ENCODE results near the gene UBAC2.

DNA sequence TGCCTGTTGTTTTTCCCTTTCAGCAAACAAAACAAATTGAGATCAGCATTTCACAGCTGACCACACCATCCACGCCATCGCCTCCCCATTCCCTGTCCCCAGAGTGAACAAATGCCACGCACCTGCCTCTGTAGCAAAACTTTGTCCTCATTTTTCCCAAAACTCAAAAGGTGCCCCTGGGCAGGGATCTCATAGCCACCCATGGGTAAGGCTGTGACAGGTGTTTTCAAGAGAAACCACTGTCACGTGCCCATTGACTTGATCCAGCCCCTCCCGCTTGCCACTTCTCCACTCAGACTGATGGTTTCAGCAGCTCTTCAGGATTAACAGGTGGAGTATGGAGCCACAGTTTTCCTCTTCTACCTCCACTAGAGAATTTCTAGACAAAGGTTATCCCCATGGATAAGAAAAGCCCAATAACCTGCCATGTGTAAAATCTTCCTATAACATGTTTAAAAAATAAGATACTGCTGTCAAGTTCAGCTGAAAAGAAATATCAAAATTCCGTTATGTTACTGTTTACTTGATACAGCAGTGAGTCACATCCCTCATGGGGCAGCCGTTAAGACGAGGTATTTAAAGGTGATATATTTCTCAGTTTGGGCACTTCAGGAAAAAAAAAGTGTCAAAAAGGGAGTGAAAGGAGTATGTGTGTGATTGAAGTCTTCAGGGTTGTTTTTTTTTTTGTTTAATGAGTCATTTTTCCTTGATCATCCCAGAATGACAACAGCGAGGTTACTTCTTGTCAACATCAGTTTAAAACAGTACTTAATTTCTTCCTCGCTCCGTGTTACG lies 170.0 kb downstream of the UBAC2 start:
- TF ChIP-seq, protein P1, sequence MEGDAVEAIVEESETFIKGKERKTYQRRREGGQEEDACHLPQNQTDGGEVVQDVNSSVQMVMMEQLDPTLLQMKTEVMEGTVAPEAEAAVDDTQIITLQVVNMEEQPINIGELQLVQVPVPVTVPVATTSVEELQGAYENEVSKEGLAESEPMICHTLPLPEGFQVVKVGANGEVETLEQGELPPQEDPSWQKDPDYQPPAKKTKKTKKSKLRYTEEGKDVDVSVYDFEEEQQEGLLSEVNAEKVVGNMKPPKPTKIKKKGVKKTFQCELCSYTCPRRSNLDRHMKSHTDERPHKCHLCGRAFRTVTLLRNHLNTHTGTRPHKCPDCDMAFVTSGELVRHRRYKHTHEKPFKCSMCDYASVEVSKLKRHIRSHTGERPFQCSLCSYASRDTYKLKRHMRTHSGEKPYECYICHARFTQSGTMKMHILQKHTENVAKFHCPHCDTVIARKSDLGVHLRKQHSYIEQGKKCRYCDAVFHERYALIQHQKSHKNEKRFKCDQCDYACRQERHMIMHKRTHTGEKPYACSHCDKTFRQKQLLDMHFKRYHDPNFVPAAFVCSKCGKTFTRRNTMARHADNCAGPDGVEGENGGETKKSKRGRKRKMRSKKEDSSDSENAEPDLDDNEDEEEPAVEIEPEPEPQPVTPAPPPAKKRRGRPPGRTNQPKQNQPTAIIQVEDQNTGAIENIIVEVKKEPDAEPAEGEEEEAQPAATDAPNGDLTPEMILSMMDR (conservative IDR thresholded peaks at IDR 0.05; ENCODE audit: low read depth, low read length), result no peak
- no peak for TF ChIP-seq EZH2 (IDR thresholded peaks at IDR 0.05; ENCODE audit: borderline replicate concordance, low read depth, low read length, poor library complexity, severe bottlenecking)
